HL-60/S4 treated with retinoic acid at 250 ng/mL for 4 days and 3 days (cell line): ENCODE measurements around the gene TXNIP.

Source experiments
- in situ Hi-C: fragments of 300-500 bp; cut with MboI; formaldehyde crosslinking; loops from 2 replicates; pipeline ENCODE4 v1.7.0; 2022; ENCODE audit warnings: low sequenced_read_pairs

The TXNIP gene

GRCh38 chr1:145986551-145986950 lies 9.8 kb downstream of the TXNIP start:
- in situ Hi-C loops: no loop called here

DNA sequence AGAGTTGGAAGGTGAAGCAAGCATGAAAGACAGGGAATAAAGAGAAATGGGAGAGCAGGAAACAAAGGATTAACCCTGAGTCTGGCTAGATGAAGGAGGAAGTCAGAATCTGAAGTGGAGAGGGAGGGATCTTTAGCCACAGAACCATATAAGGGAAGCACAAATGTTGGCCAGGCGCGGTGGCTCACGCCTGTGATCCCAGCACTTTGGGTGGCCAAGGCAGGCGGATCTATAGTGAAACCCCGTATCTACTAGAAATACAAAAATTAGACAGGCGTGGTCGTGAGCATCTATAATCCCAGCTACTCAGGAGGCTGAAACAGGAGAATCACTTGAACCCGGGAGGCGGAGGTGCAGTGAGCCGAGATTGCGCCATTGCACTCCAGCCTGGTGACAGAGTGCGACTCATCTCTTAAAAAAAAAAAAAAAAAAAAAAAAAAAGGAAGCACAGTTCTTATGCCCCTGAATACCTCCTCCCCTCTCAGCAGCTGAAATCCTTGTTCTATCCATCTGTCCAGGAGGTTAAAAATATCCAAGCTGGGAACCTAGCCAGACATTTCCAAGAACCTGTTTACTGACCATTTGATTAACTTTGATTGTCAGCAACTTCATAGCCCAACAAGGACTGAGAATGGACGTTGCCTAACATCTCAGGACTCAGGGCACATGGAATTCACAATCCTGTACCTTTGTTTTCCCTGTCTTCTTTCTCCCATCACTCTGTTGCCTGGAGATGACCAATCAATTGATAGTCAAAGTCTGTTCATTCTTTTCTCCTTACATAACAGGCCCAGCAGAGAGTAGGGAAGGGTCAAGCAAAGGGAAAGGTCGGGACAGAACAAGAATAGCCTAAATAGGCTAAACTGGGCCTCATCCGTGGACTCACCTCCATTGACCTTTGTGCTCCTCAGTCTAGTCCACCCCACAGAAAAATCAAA lies 10.6 kb downstream of the TXNIP start:
- in situ Hi-C loops: no loop called here

GRCh38 chr1:145985129-145985501 lies 11.3 kb downstream of the TXNIP start:
- in situ Hi-C loops: no loop called here

- in situ Hi-C loops: no loop called here
Observed at GRCh38 chr1:145983960-145984830, 12.2 kb downstream of the TXNIP start.

DNA sequence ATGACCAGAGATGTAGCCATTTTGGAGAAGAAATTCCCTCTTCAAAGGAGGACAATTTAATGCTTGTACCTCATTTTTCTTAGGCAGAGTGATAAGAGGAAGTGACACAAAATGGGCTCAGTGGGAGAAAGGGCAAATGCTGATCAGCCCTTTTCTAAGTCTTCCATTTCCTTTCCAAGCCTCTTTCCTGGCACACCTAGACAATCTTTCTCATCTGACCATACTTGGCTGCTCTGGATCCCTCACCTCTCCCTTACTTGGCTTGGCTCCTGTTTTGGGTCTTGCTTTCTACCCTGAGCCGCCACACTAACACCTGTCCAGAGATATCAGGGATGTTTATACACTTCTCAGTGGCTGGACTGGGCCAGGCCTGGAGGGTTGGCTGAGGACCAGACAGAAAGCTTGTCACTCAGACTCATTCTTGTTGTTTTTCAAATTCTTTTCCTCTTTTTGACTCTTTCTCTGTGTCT lies 13.1 kb downstream of the TXNIP start:
- in situ Hi-C loops: no loop called here

DNA sequence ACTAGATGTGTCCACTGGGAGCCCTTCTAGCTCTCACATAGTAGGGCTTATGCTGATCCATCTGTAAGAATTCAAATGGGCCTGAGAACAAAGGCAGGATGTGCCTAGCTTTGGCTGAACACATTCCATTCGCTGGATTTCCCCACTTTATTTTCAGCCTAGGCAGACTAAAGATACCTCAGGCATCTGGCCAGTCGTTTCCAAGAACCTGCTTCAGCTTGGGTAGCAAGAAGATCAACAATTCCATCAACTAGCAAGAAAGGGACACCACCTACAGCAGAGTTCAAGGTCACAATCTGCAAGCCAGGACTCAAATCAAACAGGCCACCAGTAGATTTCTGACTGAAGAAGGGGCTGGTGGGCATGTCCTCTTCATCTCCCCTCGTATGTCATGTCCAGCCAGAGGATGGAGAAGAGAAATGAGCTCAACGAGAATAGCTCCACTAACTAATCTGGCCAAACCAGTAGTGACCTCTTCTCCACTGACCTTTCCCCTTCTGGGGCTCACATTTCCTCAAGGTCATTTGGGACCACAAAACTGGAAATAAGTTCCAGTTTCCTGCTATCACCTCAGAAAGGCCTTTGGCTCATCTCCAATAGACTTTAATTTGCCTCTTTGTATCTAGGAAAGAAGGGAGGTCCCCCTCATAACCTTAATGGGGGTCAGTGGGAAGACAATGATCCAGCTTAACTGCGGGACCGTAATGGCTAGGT lies 14.2 kb downstream of the TXNIP start:
- in situ Hi-C loops: no loop called here

GRCh38 chr1:145980457-145980994 lies 15.9 kb downstream of the TXNIP start:
- in situ Hi-C loops: no loop called here

DNA sequence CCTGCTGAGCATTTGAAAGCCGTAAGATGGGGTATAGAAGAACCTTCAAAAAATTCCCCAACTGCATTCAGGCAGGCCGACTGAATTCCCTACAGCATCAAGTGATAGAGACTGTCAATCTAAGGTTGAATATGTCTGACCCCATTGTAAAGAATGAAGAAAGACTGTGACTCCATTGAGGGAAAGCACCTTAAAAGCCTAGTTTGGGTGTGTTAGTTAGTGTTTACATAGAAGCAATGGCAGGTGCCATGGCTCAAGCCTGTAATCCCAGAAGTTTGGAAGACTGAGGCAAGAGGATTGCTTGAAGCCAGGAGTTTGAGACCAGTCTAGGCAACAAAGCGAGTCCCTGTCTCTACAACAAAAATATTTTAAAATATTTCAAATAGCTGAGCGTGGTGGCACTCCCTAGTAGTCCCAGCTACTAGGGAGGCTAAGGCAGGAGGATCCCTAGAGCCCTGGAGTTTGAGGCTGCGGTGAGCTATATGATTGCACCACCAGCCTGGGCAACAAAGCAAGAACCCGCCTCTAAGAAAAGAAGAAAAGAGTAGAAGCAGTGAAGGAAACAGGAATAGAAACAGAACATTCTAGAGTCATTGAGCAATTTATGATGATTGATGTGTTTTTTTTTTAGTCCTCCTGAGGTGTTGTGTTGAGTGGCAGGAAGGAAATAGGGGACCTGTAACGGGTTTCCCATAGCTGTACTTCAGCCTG lies 16.5 kb downstream of the TXNIP start:
- in situ Hi-C loops: no loop called here

DNA sequence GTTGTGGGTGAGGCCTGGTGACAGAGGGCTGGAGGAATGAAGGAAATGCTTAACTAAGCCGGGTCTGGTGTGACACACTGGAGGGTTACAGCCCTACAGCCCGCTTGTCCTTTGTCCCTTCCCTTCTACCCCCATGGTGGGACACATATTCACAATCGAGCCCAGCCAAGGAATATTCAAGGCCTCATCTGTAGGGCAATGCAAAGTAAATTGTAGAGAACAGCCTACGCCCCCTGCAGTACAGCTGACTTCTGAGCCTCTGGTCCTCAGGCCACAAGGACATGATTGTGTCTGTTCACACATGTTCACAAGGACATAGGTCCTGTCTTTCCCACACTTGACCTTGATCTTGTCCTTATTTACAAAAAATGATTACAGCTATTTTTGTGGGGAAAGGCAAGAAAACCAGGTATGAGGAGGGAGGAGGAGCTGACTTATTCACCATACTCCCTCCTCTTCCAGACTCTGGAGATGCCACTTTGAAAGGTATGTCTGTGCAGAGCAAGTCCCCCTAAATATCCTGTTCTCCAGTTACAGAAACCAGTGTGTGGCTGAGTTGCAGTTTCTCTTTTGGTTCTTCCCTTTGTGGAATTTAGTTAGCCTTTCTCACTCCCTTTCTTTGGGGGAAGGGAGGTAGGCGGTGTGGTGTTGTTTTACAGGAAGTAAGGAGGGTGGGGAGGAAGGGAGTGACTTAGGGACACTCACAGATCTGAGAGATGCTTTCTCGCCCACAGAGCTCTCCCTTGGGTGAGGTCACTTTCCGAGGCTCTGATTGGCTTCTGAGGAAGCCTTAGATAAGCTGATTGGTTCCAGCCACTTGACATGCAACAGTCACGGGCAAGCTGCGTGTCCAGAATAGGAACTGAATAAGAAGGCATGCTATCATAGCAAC lies 17.3 kb downstream of the TXNIP start:
- in situ Hi-C loops: no loop called here

DNA sequence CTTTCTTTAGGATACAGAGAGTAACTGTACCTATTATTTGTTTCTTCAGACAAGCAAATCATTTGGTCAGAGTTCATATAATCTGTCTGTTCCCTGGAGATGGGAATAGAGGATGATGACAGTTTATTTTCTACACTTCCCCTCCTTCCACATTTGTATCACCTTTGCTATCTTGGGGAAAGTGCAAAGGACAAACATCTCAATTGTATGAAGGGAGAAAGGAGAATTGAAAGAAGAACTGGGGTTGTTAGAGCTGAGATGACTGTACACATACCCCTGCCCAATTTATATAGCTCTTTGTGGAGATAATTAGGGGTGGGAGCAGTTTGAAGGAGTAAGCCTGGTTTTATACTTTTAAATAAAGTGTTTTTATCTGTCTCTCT lies 17.9 kb downstream of the TXNIP start:
- in situ Hi-C loops: no loop called here

- in situ Hi-C loops: no loop called here
Observed at GRCh38 chr1:145977486-145978470, 18.6 kb downstream of the TXNIP start.

DNA sequence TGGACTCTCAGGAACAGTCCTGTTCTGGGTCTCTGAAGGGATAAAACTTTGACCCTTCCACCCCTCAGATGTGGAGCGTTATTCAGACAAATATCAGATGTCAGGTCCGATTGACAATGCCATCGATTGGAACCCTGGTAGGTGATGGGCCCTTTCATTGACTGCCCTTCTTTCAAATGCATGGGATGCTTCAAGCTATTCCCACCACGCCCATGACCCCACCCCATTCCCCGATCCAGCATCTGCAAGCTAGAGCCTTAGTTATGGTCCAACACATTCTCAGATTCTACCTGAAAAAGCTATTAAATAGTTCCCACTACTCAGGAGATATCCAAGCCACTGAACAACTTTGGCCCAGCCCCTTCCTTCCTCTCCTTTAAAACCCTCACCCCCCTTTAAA lies 19.4 kb downstream of the TXNIP start:
- in situ Hi-C loops: no loop called here

- in situ Hi-C loops: no loop called here
Observed at GRCh38 chr1:145975216-145975615, 21.2 kb downstream of the TXNIP start.

DNA sequence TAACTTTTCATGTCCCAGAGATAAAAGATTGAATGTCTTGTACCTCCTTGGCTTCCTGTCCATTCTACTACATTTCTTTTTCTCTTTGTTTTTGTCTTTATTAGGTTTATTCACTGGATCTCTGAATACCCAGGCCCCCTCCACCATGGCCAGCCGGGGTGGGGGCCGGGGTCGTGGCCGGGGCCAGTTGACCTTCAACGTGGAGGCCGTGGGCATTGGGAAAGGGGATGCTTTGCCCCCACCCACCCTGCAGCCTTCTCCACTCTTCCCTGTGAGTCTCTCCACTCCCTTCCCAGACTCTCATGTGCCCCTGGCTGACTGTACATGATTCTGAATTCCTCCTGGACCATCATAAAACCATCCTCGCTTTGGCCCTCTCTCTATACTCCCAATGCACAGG lies 21.7 kb downstream of the TXNIP start:
- in situ Hi-C loops: no loop called here

DNA sequence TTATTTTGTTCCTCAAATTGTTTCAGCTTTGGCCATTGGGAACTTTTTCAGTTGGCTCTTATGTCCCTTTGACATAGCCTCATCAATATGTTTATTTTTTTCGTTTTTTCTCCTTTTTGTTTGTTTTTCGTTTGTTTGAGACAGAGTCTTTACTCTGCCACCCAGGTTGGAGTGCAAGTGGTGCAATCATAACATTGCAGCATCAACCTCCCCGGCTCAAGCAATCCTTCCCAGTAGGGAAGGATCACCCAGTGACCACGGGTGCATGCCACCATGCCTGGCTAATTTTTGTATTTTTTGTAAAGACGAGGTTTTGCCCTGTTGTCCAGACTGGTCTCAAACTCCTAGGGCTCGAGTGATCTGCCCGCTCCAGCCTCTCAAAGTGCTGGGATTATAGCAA lies 23.8 kb downstream of the TXNIP start:
- in situ Hi-C loops: no loop called here

DNA sequence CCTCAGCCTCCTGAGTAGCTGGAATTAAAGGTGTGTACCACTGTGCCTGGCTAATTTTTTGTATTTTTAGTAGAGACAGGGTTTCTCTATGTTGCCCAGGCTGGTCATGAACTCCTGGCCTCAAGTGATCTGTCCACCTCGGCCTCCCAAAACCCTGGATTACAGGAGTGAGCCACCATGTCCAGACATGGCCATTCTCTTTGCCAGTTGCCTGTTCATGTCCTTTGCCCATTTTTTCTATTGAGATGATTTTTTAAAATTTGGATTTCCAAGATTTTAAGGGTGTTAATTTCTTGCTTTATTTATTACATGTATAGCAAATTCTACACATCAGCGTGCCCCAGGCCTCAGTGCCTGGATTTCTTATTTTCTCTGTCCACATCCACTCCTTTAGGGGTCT lies 29.1 kb downstream of the TXNIP start:
- in situ Hi-C loops: loop anchor here (10.0 kb wide), 1 partner anchor 52 kb away; the partner anchor contains the start of genes ITGA10 and PEX11B

- in situ Hi-C loops: loop anchor here (10.0 kb wide), 1 partner anchor 50 kb away; the partner anchor contains the start of genes ITGA10 and PEX11B
Observed at GRCh38 chr1:145965119-145965744, 31.1 kb downstream of the TXNIP start.
